Colonic mucosa (tissue), 4 donors: ENCODE results near the gene MYZAP. TPM values are rescaled to one million over a fixed set of nuclear protein-coding genes. Genes with fewer than 3 reads are reported as not detected.

Source experiments
- DNase-seq: peaks from one replicate; pipeline ENCODE4 v3.0.0-alpha.2; 2020
- H3K27ac ChIP-seq: fragments of 200-600 bp; one replicate; pipeline ENCODE4 v1.8.0; 2021
- H3K27me3 ChIP-seq: fragments of 200-600 bp; one replicate; pipeline ENCODE4 v1.8.0; 2021
- H3K36me3 ChIP-seq: fragments of 200-600 bp; one replicate; pipeline ENCODE4 v1.8.0; 2021
- H3K4me1 ChIP-seq: fragments of 200-600 bp; one replicate; pipeline ENCODE4 v1.8.0; 2021; ENCODE audit warnings: mild to moderate bottlenecking
- H3K4me3 ChIP-seq: fragments of 200-600 bp; one replicate; pipeline ENCODE4 v1.8.0; 2021
- H3K9ac ChIP-seq, 2 donors: one replicate each; pipeline ENCODE4 v1.7.0; 2013; ENCODE audit warnings: control low read depth in 2 of 2, low read depth in 2 of 2, low read length in 2 of 2
- H3K9me3 ChIP-seq: fragments of 200-600 bp; one replicate; pipeline ENCODE4 v1.8.0; 2021
- intact Hi-C: fragments of 100-400 bp; cut with DNase I; formaldehyde crosslinking; loops from one replicate; pipeline ENCODE4 v1.14.1; 2022
- total RNA-seq, 2 donors: library from RNA; stranded (reverse); fragmentation: NEBNext Ultra II Directional in 1 of 2; extraction: Animal tissue kit (Norgen Biotek cat#: 25700) in 1 of 2; gene quantifications; one replicate each; pipeline ENCODE4 v1.2.1, GENCODE V29; 2021
- TF ChIP-seq, protein P1 (sequence below): fragments of 200-600 bp; IDR thresholded peaks from one replicate; pipeline ENCODE4 v1.8.0; 2022; ENCODE audit warnings: antibody characterized with exemption, mild to moderate bottlenecking
- donor health status: healthy.
- donor health status: DM: no; HTN: no; CAD: no.
- donor health status: DM: no; HTN: no; CAD: no.

MYZAP gene
- total RNA-seq, 2 donors from 2014 or later, result 11.7 to 12.2 TPM

GRCh38 chr15:57639306-57639705 lies 47.6 kb downstream of the MYZAP start:
- no peaks in the 10 kb centered on the region for H3K9me3 ChIP-seq
- no peak overlapping the region for H3K9ac ChIP-seq
- TF ChIP-seq, protein P1, sequence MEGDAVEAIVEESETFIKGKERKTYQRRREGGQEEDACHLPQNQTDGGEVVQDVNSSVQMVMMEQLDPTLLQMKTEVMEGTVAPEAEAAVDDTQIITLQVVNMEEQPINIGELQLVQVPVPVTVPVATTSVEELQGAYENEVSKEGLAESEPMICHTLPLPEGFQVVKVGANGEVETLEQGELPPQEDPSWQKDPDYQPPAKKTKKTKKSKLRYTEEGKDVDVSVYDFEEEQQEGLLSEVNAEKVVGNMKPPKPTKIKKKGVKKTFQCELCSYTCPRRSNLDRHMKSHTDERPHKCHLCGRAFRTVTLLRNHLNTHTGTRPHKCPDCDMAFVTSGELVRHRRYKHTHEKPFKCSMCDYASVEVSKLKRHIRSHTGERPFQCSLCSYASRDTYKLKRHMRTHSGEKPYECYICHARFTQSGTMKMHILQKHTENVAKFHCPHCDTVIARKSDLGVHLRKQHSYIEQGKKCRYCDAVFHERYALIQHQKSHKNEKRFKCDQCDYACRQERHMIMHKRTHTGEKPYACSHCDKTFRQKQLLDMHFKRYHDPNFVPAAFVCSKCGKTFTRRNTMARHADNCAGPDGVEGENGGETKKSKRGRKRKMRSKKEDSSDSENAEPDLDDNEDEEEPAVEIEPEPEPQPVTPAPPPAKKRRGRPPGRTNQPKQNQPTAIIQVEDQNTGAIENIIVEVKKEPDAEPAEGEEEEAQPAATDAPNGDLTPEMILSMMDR, result no peak
- intact Hi-C loops, result no loop called here
- no peaks in the 10 kb centered on the region for H3K27me3 ChIP-seq
- no peak for DNase-seq
- no peak overlapping the region for H3K4me3 ChIP-seq
- H3K4me1 ChIP-seq, result peaks cover 4% of the 10 kb centered on the region
- H3K27ac ChIP-seq, result no peak overlapping the region
- no peaks in the 10 kb centered on the region for H3K36me3 ChIP-seq

GRCh38 chr15:57640930-57641682 lies 49.4 kb downstream of the MYZAP start:
- H3K36me3 ChIP-seq, result no peaks in the 10 kb centered on the region
- TF ChIP-seq, protein P1, result peak; percentile 43

GRCh38 chr15:57643826-57644225 lies 52.1 kb downstream of the MYZAP start:
- no peaks in the 10 kb centered on the region for H3K27me3 ChIP-seq
- intact Hi-C loops, result no loop called here
- no peak for DNase-seq
- TF ChIP-seq, protein P1, result no peak
- no peaks in the 10 kb centered on the region for H3K9me3 ChIP-seq
- H3K9ac ChIP-seq, result no peak overlapping the region
- no peak overlapping the region for H3K27ac ChIP-seq
- no peak overlapping the region for H3K4me3 ChIP-seq
- H3K36me3 ChIP-seq, result no peaks in the 10 kb centered on the region
- H3K4me1 ChIP-seq, result no peaks in the 10 kb centered on the region

More at GRCh38 chr15:57640930-57641682, 49.4 kb downstream of the MYZAP start:
- no peak for DNase-seq
- Histone ChIP-seq H3K27me3 (no peaks in the 10 kb centered on the region), H3K4me3 (no peak overlapping the region), H3K9ac (no peak overlapping the region), H3K9me3 (no peaks in the 10 kb centered on the region), H3K4me1 (peaks cover 3% of the 10 kb centered on the region), H3K27ac (no peak overlapping the region)
- intact Hi-C loops, result no loop called here

- H3K4me3 ChIP-seq, result no peak overlapping the region
- no peaks in the 10 kb centered on the region for H3K4me1 ChIP-seq
- intact Hi-C loops, result no loop called here
- TF ChIP-seq, protein P1, result no peak
- no peak overlapping the region for H3K9ac ChIP-seq
- H3K36me3 ChIP-seq, result no peaks in the 10 kb centered on the region
- H3K9me3 ChIP-seq, result no peaks in the 10 kb centered on the region
- no peaks in the 10 kb centered on the region for H3K27me3 ChIP-seq
- H3K27ac ChIP-seq, result no peak overlapping the region
- no peak for DNase-seq
Measured at GRCh38 chr15:57646087-57646486, 54.4 kb downstream of the MYZAP start.

GRCh38 chr15:57647071-57647790 lies 55.5 kb downstream of the MYZAP start:
- Histone ChIP-seq H3K27ac (no peak overlapping the region), H3K9ac (no peak overlapping the region), H3K4me3 (no peak overlapping the region), H3K9me3 (no peaks in the 10 kb centered on the region), H3K27me3 (no peaks in the 10 kb centered on the region), H3K36me3 (no peaks in the 10 kb centered on the region), H3K4me1 (no peaks in the 10 kb centered on the region)
- intact Hi-C loops, result no loop called here
- no peak for DNase-seq
- TF ChIP-seq, protein P1, result no peak
